ENCODE data around the gene SSR1. TPM values are rescaled to one million over a fixed set of nuclear protein-coding genes. Genes with fewer than 3 reads are reported as not detected.

Gene SSR1
- total RNA-seq, 3 donors from 2014 or later (not counting 1 experiment from before 2014, with no cell fraction given) = 82.8 to 97.6 (median 93.1) TPM

GRCh38 chr6:7262746-7263518 lies 50.1 kb downstream of the SSR1 start:
- no peaks in the 10 kb centered on the region for H3K36me3 Mint-ChIP-seq
- peaks cover 12 to 13% of the 10 kb centered on the region in 2 donors for H3K4me1 Mint-ChIP-seq
- no peak overlapping the region for H3K27ac ChIP-seq (ENCODE audit: low read length)
- H3K9me3 Mint-ChIP-seq = no peaks in the 10 kb centered on the region
- H3K36me3 ChIP-seq (ENCODE audit: control insufficient read depth, insufficient read depth, low read length) = no peaks in the 10 kb centered on the region
- H3K4me3 ChIP-seq (ENCODE audit: low read length) = no peak overlapping the region
- H3K27me3 Mint-ChIP-seq (ENCODE audit: low read depth in 2 of 2) = peaks cover 20 to 25% of the 10 kb centered on the region in 2 donors
- DNase-seq = no peak
- peaks cover 6% of the 10 kb centered on the region for H3K27me3 ChIP-seq (ENCODE audit: control insufficient read depth, insufficient read depth, low read length)
- WGBS (ENCODE audit: insufficient coverage) = 92% methylated on average over 15 of the region's 16 CpGs
- peaks cover 4% of the 10 kb centered on the region for H3K9me3 ChIP-seq (ENCODE audit: control insufficient read depth, insufficient read depth, low read length)
- no peak for ATAC-seq
- no peak overlapping the region for H3K27ac Mint-ChIP-seq
- H3K4me3 Mint-ChIP-seq = peak overlapping the region; percentile 80
- no peak for TF ChIP-seq CTCF (IDR thresholded peaks at IDR 0.05)
- intact Hi-C loops (cut with micrococcal nuclease) = no loop called here
- H3K4me1 ChIP-seq (ENCODE audit: control insufficient read depth, insufficient read depth, low read length) = peaks cover 23% of the 10 kb centered on the region

GRCh38 chr6:7261852-7262461 lies 51.0 kb downstream of the SSR1 start:
- intact Hi-C loops (cut with micrococcal nuclease) = no loop called here
- no peak for DNase-seq
- peak overlapping the region; percentile 82 for H3K4me3 Mint-ChIP-seq
- no peak overlapping the region for H3K27ac Mint-ChIP-seq
- H3K9me3 ChIP-seq (ENCODE audit: control insufficient read depth, insufficient read depth, low read length) = peaks cover 4% of the 10 kb centered on the region
- peaks cover 23% of the 10 kb centered on the region for H3K4me1 ChIP-seq (ENCODE audit: control insufficient read depth, insufficient read depth, low read length)
- 83% methylated on average over 13 of the region's 13 CpGs for whole genome bisulfite sequencing (ENCODE audit: insufficient coverage)
- peaks cover 20 to 25% of the 10 kb centered on the region in 2 donors for H3K27me3 Mint-ChIP-seq (ENCODE audit: low read depth in 2 of 2)
- H3K4me3 ChIP-seq (ENCODE audit: low read length) = no peak overlapping the region
- no peak for ATAC-seq
- no peak for TF ChIP-seq CTCF (IDR thresholded peaks at IDR 0.05)
- H3K27ac ChIP-seq (ENCODE audit: low read length) = no peak overlapping the region
- peaks cover 12 to 13% of the 10 kb centered on the region in 2 donors for H3K4me1 Mint-ChIP-seq
- no peaks in the 10 kb centered on the region for H3K9me3 Mint-ChIP-seq
- no peaks in the 10 kb centered on the region for H3K36me3 ChIP-seq (ENCODE audit: control insufficient read depth, insufficient read depth, low read length)
- peaks cover 6% of the 10 kb centered on the region for H3K27me3 ChIP-seq (ENCODE audit: control insufficient read depth, insufficient read depth, low read length)
- H3K36me3 Mint-ChIP-seq = no peaks in the 10 kb centered on the region

- WGBS (ENCODE audit: insufficient coverage) = 5% methylated on average over 43 of the region's 43 CpGs
- H3K27me3 Mint-ChIP-seq (ENCODE audit: low read depth in 2 of 2) = peaks cover 20 to 25% of the 10 kb centered on the region in 2 donors
- no peaks in the 10 kb centered on the region for H3K9me3 Mint-ChIP-seq
- peak overlapping the region in 1 of 2 donors; percentile 8 for H3K27ac Mint-ChIP-seq
- Histone ChIP-seq H3K27ac (ENCODE audit: low read length) (no peak overlapping the region), H3K4me1 (ENCODE audit: control insufficient read depth, insufficient read depth, low read length) (peaks cover 23% of the 10 kb centered on the region), H3K27me3 (ENCODE audit: control insufficient read depth, insufficient read depth, low read length) (peaks cover 6% of the 10 kb centered on the region), H3K36me3 (ENCODE audit: control insufficient read depth, insufficient read depth, low read length) (no peaks in the 10 kb centered on the region), H3K4me3 (ENCODE audit: low read length) (peak overlapping the region; percentile 48), H3K9me3 (ENCODE audit: control insufficient read depth, insufficient read depth, low read length) (peaks cover 2% of the 10 kb centered on the region)
- H3K4me3 Mint-ChIP-seq = peak overlapping the region; percentile 82
- DNase-seq = peak in 1 of 2 donors; percentile 50
- peak; percentile 84 for ATAC-seq
- intact Hi-C loops (cut with micrococcal nuclease) = no loop called here
- TF ChIP-seq CTCF (IDR thresholded peaks at IDR 0.05) = no peak
- H3K36me3 Mint-ChIP-seq = no peaks in the 10 kb centered on the region
- peaks cover 12 to 13% of the 10 kb centered on the region in 2 donors for H3K4me1 Mint-ChIP-seq
Observed at GRCh38 chr6:7261032-7261841, 51.8 kb downstream of the SSR1 start.

All from natural killer cell (primary cell).